ENCODE data around the gene UHMK1.

The UHMK1 gene

GRCh38 chr1:162538815-162539431, 41.3 kb downstream of the UHMK1 start:
- Histone ChIP-seq H2AFZ (ENCODE audit: low read depth, low read length) (no peak overlapping the region), H3K27me3 (ENCODE audit: insufficient read depth, low read length) (no peaks in the 10 kb centered on the region), H3K9me3 (ENCODE audit: low read length) (no peaks in the 10 kb centered on the region), H3K36me3 (ENCODE audit: insufficient read depth, low read length) (no peaks in the 10 kb centered on the region), H3K4me1 (ENCODE audit: insufficient read depth, low read length) (no peaks in the 10 kb centered on the region), H3K4me3 (ENCODE audit: low read length) (no peak overlapping the region)

DNA sequence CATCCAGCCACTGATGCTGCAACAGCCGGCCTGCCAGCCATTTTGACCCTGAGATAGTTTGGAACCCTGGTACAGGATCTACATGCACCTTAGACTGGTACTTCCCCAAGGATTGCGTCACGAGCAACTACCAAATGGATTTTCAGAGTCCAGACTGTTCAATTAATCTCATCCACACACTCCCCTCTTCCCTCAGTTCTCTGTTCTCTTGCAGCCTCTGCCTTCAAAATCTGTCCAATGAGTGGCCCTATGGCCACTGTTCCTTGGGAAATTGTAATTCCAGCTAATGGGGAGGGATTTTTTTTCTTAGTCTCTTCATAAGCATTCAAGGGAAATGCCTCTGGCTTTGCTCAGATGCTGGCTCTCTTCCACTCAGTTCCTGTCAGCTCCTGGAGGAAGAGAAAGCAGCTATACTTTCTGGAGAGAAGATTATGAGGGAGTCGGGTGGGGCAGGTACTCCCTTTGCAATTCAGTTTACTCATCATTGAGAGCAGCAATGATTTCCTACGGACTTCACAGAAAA, 44.1 kb downstream of the UHMK1 start:
- H3K4me1 ChIP-seq (ENCODE audit: insufficient read depth, low read length), result no peaks in the 10 kb centered on the region
- no peaks in the 10 kb centered on the region for H3K27me3 ChIP-seq (ENCODE audit: insufficient read depth, low read length)
- no peak overlapping the region for H2AFZ ChIP-seq (ENCODE audit: low read depth, low read length)
- H3K9me3 ChIP-seq (ENCODE audit: low read length), result no peaks in the 10 kb centered on the region
- H3K4me3 ChIP-seq (ENCODE audit: low read length), result no peak overlapping the region
- H3K36me3 ChIP-seq (ENCODE audit: insufficient read depth, low read length), result no peaks in the 10 kb centered on the region

DNA sequence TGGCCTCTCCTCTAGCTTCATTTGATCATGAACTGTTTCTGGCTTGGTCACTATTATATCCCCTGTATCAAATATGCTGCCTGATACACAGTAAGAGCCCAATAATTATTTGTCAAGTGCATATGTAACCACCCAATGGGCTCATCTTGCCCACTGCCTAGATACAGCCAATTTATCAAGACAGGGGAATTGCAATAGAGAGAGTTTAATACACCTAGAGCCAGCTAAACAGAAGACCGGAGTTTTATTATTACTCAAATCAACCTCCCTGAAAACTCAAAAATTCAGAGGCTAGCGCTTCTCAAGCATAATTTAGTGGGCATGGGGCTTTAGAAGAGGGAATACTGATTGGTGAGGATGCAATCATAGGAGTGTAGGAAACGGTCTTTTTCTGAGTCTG, 45.6 kb downstream of the UHMK1 start:
- no peaks in the 10 kb centered on the region for H3K27me3 ChIP-seq (ENCODE audit: insufficient read depth, low read length)
- no peaks in the 10 kb centered on the region for H3K36me3 ChIP-seq (ENCODE audit: insufficient read depth, low read length)
- no peak overlapping the region for H2AFZ ChIP-seq (ENCODE audit: low read depth, low read length)
- no peaks in the 10 kb centered on the region for H3K9me3 ChIP-seq (ENCODE audit: low read length)
- H3K4me1 ChIP-seq (ENCODE audit: insufficient read depth, low read length), result no peaks in the 10 kb centered on the region
- H3K4me3 ChIP-seq (ENCODE audit: low read length), result no peak overlapping the region

DNA sequence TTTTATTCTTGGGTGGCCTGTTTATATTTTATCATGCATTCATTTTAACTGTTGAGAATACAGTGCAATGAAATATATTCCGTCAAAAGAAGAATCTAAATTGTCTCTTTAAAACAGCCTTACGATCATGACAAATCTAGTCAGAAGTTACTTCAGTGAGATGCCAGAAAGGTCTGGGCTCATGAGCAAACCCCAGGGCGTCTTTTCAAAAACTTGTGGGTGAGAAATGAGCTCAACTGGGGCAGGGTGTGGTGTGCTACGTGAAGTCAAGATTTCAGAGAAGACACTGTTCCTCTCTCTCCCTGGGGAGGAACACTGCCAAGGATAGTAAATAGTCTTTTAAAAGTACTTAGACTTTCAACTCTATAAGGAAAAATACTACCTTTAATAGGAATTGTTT, 50.6 kb downstream of the UHMK1 start:
- no peaks in the 10 kb centered on the region for H3K9me3 ChIP-seq (ENCODE audit: low read length)
- no peak overlapping the region for H2AFZ ChIP-seq (ENCODE audit: low read depth, low read length)
- no peaks in the 10 kb centered on the region for H3K36me3 ChIP-seq (ENCODE audit: insufficient read depth, low read length)
- H3K4me3 ChIP-seq (ENCODE audit: low read length), result no peak overlapping the region
- H3K27me3 ChIP-seq (ENCODE audit: insufficient read depth, low read length), result no peaks in the 10 kb centered on the region
- H3K4me1 ChIP-seq (ENCODE audit: insufficient read depth, low read length), result no peaks in the 10 kb centered on the region

GRCh38 chr1:162549001-162549400, 51.4 kb downstream of the UHMK1 start:
- Histone ChIP-seq H3K9me3 (ENCODE audit: low read length) (no peaks in the 10 kb centered on the region), H3K36me3 (ENCODE audit: insufficient read depth, low read length) (no peaks in the 10 kb centered on the region), H3K4me3 (ENCODE audit: low read length) (no peak overlapping the region), H3K4me1 (ENCODE audit: insufficient read depth, low read length) (no peaks in the 10 kb centered on the region), H3K27me3 (ENCODE audit: insufficient read depth, low read length) (no peaks in the 10 kb centered on the region), H2AFZ (ENCODE audit: low read depth, low read length) (no peak overlapping the region)

- Histone ChIP-seq H3K27me3 (ENCODE audit: insufficient read depth, low read length) (no peaks in the 10 kb centered on the region), H3K36me3 (ENCODE audit: insufficient read depth, low read length) (no peaks in the 10 kb centered on the region), H2AFZ (ENCODE audit: low read depth, low read length) (no peak overlapping the region), H3K4me1 (ENCODE audit: insufficient read depth, low read length) (no peaks in the 10 kb centered on the region), H3K9me3 (ENCODE audit: low read length) (no peaks in the 10 kb centered on the region), H3K4me3 (ENCODE audit: low read length) (no peak overlapping the region)
These were observed 53.3 kb downstream of the UHMK1 start for GRCh38 chr1:162550925-162551324.

DNA sequence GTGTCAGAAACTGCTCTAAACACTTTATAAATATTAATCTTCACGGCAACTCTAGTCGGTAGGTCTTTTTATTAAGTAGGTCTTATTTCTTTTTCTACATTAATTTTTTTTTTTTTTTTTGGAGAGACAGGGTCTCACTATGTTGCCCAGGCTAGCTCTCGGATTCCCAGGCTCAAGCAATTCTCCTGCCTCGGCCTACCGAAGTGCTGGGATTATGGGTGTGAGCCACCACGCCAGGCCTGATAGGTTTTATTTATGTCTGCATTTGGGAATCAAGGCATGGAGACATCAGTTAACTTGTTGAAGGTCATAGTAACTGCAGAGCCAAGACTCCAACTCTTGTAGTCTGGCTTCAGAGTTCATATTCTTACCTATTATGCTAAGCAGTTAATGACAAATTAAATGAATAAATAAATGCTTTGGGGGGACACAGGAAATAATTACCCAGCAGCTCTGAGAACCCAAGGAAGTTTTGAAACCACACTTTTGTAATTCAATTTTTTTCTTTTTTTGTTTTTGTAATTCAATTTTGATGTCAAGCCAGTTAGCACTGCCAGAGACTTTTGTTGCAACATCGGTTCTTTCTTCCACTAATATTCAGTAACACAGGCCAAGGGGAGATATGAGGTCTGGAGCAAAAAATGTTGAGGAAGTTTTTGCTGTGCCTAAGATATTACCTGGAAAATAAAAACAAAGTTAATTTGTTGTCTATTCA, 54.5 kb downstream of the UHMK1 start:
- H3K36me3 ChIP-seq (ENCODE audit: insufficient read depth, low read length), result no peaks in the 10 kb centered on the region
- H3K9me3 ChIP-seq (ENCODE audit: low read length), result no peaks in the 10 kb centered on the region
- no peak overlapping the region for H3K4me3 ChIP-seq (ENCODE audit: low read length)
- no peaks in the 10 kb centered on the region for H3K4me1 ChIP-seq (ENCODE audit: insufficient read depth, low read length)
- H2AFZ ChIP-seq (ENCODE audit: low read depth, low read length), result no peak overlapping the region
- no peaks in the 10 kb centered on the region for H3K27me3 ChIP-seq (ENCODE audit: insufficient read depth, low read length)

DNA sequence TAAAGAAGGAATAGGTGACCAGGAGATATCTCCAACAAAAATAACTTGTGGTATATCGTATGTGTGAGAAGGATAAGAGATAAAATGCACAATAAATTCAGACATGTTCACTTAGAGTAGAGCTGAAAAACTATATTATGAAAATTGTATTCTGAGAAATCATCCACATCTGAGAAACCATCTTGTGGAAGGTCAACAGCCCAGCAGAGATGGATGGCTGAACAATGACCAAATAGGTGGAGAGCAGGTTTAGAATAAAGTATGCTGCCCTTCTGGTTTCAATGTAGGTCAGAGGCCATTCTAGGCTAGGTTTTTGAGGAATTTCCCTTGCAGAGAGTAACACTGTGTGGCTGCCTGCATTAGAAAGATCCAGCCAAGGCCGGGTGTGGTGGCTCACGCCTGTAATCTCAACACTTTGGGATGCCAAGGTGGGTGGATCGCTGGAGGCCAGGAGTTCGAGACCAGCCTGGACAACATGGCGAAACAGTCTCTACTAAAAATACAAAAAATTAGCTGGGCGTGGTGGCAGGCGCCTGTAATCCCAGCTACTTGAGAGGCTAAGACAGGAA, 55.1 kb downstream of the UHMK1 start:
- no peaks in the 10 kb centered on the region for H3K36me3 ChIP-seq (ENCODE audit: insufficient read depth, low read length)
- H3K4me1 ChIP-seq (ENCODE audit: insufficient read depth, low read length), result no peaks in the 10 kb centered on the region
- no peak overlapping the region for H2AFZ ChIP-seq (ENCODE audit: low read depth, low read length)
- H3K4me3 ChIP-seq (ENCODE audit: low read length), result no peak overlapping the region
- no peaks in the 10 kb centered on the region for H3K27me3 ChIP-seq (ENCODE audit: insufficient read depth, low read length)
- no peaks in the 10 kb centered on the region for H3K9me3 ChIP-seq (ENCODE audit: low read length)

DNA sequence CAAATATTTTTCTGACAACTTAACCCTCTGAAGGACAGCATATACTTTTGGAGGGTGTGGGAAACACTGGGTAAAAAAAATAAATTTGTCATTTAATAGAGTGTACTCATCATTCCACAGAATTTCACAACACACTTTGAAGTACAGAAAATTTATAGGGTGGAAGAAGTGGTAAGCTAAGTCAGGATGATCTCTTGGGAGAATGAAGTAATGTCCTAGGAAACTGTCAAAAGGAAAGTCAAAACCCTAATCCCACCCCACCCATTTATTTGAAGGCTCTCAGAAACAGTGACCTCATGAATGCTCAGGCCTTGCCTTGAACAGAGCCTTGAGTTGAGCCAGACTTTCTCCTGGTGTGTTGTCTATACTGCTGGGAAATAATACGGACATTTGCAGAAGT, 56.6 kb downstream of the UHMK1 start:
- H2AFZ ChIP-seq (ENCODE audit: low read depth, low read length), result no peak overlapping the region
- H3K4me1 ChIP-seq (ENCODE audit: insufficient read depth, low read length), result no peaks in the 10 kb centered on the region
- no peak overlapping the region for H3K4me3 ChIP-seq (ENCODE audit: low read length)
- no peaks in the 10 kb centered on the region for H3K27me3 ChIP-seq (ENCODE audit: insufficient read depth, low read length)
- no peaks in the 10 kb centered on the region for H3K9me3 ChIP-seq (ENCODE audit: low read length)
- H3K36me3 ChIP-seq (ENCODE audit: insufficient read depth, low read length), result no peaks in the 10 kb centered on the region

GRCh38 chr1:162557536-162557935, 59.9 kb downstream of the UHMK1 start:
- Histone ChIP-seq H3K9me3 (ENCODE audit: low read length) (no peaks in the 10 kb centered on the region), H3K36me3 (ENCODE audit: insufficient read depth, low read length) (no peaks in the 10 kb centered on the region), H2AFZ (ENCODE audit: low read depth, low read length) (no peak overlapping the region), H3K4me3 (ENCODE audit: low read length) (no peak overlapping the region), H3K27me3 (ENCODE audit: insufficient read depth, low read length) (no peaks in the 10 kb centered on the region), H3K4me1 (ENCODE audit: insufficient read depth, low read length) (peaks cover 4% of the 10 kb centered on the region)

- H3K36me3 ChIP-seq (ENCODE audit: insufficient read depth, low read length), result no peaks in the 10 kb centered on the region
- no peaks in the 10 kb centered on the region for H3K9me3 ChIP-seq (ENCODE audit: low read length)
- no peaks in the 10 kb centered on the region for H3K27me3 ChIP-seq (ENCODE audit: insufficient read depth, low read length)
- H3K4me3 ChIP-seq (ENCODE audit: low read length), result peak overlapping the region; percentile 85
- peak overlapping the region; percentile 90 for H2AFZ ChIP-seq (ENCODE audit: low read depth, low read length)
- H3K4me1 ChIP-seq (ENCODE audit: insufficient read depth, low read length), result peaks cover 5% of the 10 kb centered on the region
These were observed 62.9 kb downstream of the UHMK1 start for GRCh38 chr1:162560303-162561036.

GRCh38 chr1:162561037-162561615, 63.5 kb downstream of the UHMK1 start:
- Histone ChIP-seq H3K27me3 (ENCODE audit: insufficient read depth, low read length) (no peaks in the 10 kb centered on the region), H3K36me3 (ENCODE audit: insufficient read depth, low read length) (no peaks in the 10 kb centered on the region), H3K4me1 (ENCODE audit: insufficient read depth, low read length) (peaks cover 5% of the 10 kb centered on the region), H2AFZ (ENCODE audit: low read depth, low read length) (peak overlapping the region; percentile 90), H3K9me3 (ENCODE audit: low read length) (no peaks in the 10 kb centered on the region), H3K4me3 (ENCODE audit: low read length) (peak overlapping the region; percentile 85)
